ENCODE data around the gene ASCC3. TPM values are rescaled to one million over a fixed set of nuclear protein-coding genes. Genes with fewer than 3 reads are reported as not detected.
A peak's percentile ranks its signal among the peaks of the same experiment; 100 is the strongest.

ASCC3 gene
- total RNA-seq, 1 donor from 2014 or later, result 42.0 TPM

- no peaks in the 10 kb centered on the region for H3K9me3 Mint-ChIP-seq (ENCODE audit: unreplicated experiment)
- TF ChIP-seq CTCF (IDR thresholded peaks at IDR 0.05), result no peak
- no peak overlapping the region for H3K27ac Mint-ChIP-seq (ENCODE audit: unreplicated experiment)
- no peaks in the 10 kb centered on the region for H3K27me3 Mint-ChIP-seq (ENCODE audit: unreplicated experiment)
- no peak overlapping the region for H3K4me3 Mint-ChIP-seq (ENCODE audit: unreplicated experiment)
- no peaks in the 10 kb centered on the region for H3K36me3 Mint-ChIP-seq (ENCODE audit: unreplicated experiment)
- DNase-seq (ENCODE audit: extremely low spot score, unreplicated experiment), result no peak
- peaks cover 13% of the 10 kb centered on the region for H3K4me1 Mint-ChIP-seq (ENCODE audit: unreplicated experiment)
Measured at GRCh38 chr6:100886076-100886475, 4.9 kb upstream of the ASCC3 start.

- H3K27me3 Mint-ChIP-seq (ENCODE audit: unreplicated experiment), result no peaks in the 10 kb centered on the region
- H3K4me1 Mint-ChIP-seq (ENCODE audit: unreplicated experiment), result peaks cover 26% of the 10 kb centered on the region
- H3K36me3 Mint-ChIP-seq (ENCODE audit: unreplicated experiment), result no peaks in the 10 kb centered on the region
- TF ChIP-seq CTCF (IDR thresholded peaks at IDR 0.05), result no peak
- H3K27ac Mint-ChIP-seq (ENCODE audit: unreplicated experiment), result no peak overlapping the region
- H3K9me3 Mint-ChIP-seq (ENCODE audit: unreplicated experiment), result no peaks in the 10 kb centered on the region
- no peak overlapping the region for H3K4me3 Mint-ChIP-seq (ENCODE audit: unreplicated experiment)
- no peak for DNase-seq (ENCODE audit: extremely low spot score, unreplicated experiment)
Measured at GRCh38 chr6:100883347-100883746, 2.2 kb upstream of the ASCC3 start.

GRCh38 chr6:100881707-100882040 is 545 bp upstream of the ASCC3 start:
- H3K27me3 Mint-ChIP-seq (ENCODE audit: unreplicated experiment), result no peaks in the 10 kb centered on the region
- no peaks in the 10 kb centered on the region for H3K36me3 Mint-ChIP-seq (ENCODE audit: unreplicated experiment)
- peaks cover 33% of the 10 kb centered on the region for H3K4me1 Mint-ChIP-seq (ENCODE audit: unreplicated experiment)
- no peaks in the 10 kb centered on the region for H3K9me3 Mint-ChIP-seq (ENCODE audit: unreplicated experiment)
- H3K4me3 Mint-ChIP-seq (ENCODE audit: unreplicated experiment), result peak overlapping the region; percentile 100
- no peak for TF ChIP-seq CTCF (IDR thresholded peaks at IDR 0.05)
- no peak for DNase-seq (ENCODE audit: extremely low spot score, unreplicated experiment)
- peak overlapping the region; percentile 99 for H3K27ac Mint-ChIP-seq (ENCODE audit: unreplicated experiment)

- Mint-ChIP-seq H3K36me3 (ENCODE audit: unreplicated experiment) (no peaks in the 10 kb centered on the region), H3K27ac (ENCODE audit: unreplicated experiment) (peak overlapping the region; percentile 99), H3K4me3 (ENCODE audit: unreplicated experiment) (peak overlapping the region; percentile 100), H3K4me1 (ENCODE audit: unreplicated experiment) (peaks cover 33% of the 10 kb centered on the region), H3K27me3 (ENCODE audit: unreplicated experiment) (no peaks in the 10 kb centered on the region), H3K9me3 (ENCODE audit: unreplicated experiment) (no peaks in the 10 kb centered on the region)
- no peak for TF ChIP-seq CTCF (IDR thresholded peaks at IDR 0.05)
- DNase-seq (ENCODE audit: extremely low spot score, unreplicated experiment), result no peak
Measured at GRCh38 chr6:100880149-100880852, 828 bp downstream of the ASCC3 start.

GRCh38 chr6:100879317-100879716 is 1.8 kb downstream of the ASCC3 start:
- no peak for TF ChIP-seq CTCF (IDR thresholded peaks at IDR 0.05)
- Mint-ChIP-seq H3K4me3 (ENCODE audit: unreplicated experiment) (peak overlapping the region; percentile 41), H3K36me3 (ENCODE audit: unreplicated experiment) (no peaks in the 10 kb centered on the region), H3K9me3 (ENCODE audit: unreplicated experiment) (no peaks in the 10 kb centered on the region), H3K27ac (ENCODE audit: unreplicated experiment) (no peak overlapping the region), H3K27me3 (ENCODE audit: unreplicated experiment) (no peaks in the 10 kb centered on the region), H3K4me1 (ENCODE audit: unreplicated experiment) (peaks cover 35% of the 10 kb centered on the region)
- no peak for DNase-seq (ENCODE audit: extremely low spot score, unreplicated experiment)
